HG02642 (cell line): ENCODE results near the gene CRIP1.
A peak's percentile ranks its signal among the peaks of the same experiment; 100 is the strongest.

Experiments used
- ATAC-seq: cut with Tn5 transposase; IDR thresholded peaks from one replicate; pipeline ENCODE4 v1.9.1; 2021; ENCODE audit warnings: mild to moderate bottlenecking; ENCODE audit not compliant: unreplicated experiment, poor library complexity

CRIP1 gene

DNA sequence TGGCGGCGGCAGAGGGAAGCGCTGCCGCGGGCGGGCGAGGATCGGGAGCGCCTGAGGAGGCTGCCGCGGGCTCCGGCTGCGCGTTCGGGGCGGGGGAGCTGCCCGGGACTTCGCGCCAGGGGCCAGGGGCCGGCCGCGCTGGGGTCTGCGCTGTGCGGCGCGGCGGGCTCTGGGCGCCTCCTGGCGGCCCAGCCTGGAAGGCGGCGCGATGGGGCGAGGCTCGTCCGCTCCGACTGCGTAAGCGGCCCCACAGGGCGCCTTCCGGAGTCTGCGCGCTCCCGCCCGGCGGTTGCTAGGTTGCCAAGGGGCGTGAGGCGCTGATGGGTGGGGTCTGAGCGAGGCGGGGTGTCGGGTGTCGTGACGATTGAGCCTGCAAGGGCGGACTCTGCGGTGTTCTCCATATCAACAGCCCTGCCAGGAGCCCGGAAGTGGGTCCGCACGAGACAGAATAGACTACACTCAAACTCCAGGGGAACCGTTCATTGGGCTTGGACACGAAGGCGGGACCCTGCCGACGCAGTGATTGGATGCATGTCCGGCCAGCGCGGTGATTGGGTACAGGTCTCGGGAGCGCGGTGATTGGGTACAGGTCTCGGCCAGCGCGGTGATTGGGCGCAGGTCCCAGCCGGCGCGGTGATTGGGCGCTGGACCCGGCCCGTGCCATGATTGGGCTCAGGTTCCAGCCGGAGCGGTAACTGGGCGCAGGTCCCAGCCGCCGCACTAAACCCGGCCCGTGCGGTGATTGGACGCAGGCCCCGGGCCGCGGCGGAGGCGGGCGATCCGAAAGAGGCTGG lies 4.1 kb downstream of the CRIP1 start, which contains the start of gene TEDC1:
Gene TEDC1, plus strand, starts transcription at position 675 of the 794 bp plus-strand sequence. CDS start 130 bp downstream, outside the sequence.
- peak; percentile 72 for ATAC-seq

DNA sequence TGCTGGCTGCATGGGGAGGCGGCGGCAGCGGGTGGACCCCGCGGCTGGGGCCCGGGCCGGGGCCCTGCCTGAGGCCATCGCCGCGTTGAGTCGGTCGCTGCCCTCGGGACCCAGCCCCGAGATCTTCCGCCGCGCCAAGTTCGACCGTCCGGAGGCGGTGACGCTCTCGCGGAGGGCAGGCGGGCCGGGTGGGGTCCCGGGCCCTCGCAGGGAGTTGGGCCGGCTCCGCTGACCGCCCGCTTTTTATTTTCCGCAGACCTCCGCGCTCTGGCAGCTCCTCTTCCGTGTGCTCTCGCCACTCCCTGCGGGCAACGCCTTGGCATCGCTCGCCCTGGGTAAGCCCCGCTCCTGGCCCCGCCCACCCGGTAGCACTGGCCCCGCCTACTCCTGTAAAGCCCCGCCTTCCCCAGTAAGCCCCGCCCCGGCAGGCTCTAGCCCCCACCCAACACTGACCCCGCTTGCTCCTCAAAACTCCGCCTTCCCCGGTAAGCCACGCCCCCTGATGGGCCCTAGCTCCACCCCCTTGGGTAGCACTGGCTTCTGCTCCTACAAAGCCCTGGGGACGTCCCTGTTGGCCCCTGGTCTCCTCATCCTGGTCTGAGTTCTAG lies 4.8 kb downstream of the CRIP1 start:
- no peak for ATAC-seq

DNA sequence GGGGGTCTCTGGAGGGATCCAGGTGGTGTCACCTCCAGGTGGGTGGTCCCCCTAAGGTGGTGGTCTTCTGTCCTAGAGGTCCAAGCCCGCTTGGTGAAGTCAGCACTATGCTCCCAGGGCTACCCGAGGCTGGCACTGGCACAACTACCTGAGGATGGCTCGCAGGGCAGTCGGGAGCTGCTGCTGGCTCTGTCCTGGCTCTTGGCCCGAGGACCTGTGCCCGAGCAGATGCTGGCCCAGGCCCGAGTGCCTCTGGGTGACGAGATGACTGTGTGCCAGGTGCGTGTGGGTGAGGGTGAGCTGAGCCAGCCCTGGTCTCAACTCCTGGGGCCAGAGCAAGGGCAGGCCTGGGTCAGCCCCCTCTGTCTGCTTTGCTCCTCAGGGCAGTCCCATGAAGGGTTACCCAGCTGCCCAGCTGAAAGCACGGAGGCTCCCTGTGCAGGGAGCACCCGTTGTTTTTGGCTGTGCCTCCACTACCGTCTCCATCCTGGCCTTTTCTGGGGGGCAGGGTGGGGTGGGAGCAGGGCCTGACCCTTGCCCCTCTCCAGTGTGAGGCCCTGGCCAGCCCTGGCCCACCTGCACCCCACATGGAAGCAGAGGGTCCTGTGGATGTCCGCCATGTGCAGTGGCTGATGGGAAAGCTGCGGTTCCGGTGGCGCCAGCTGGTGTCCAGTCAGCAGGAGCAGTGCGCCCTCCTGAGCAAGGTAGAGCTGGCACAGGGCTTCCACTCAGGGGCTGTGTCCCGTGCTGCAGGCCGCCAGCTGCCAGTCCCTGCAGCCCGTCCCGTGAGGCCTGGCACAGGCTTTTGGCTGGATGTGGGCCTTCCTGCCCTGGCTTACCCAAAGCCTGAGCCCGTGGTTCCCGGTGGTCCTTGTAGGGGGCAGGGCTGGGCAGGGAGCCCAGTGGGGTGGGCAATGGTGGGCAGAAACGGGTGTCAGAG lies 5.6 kb downstream of the CRIP1 start:
- ATAC-seq: no peak

DNA sequence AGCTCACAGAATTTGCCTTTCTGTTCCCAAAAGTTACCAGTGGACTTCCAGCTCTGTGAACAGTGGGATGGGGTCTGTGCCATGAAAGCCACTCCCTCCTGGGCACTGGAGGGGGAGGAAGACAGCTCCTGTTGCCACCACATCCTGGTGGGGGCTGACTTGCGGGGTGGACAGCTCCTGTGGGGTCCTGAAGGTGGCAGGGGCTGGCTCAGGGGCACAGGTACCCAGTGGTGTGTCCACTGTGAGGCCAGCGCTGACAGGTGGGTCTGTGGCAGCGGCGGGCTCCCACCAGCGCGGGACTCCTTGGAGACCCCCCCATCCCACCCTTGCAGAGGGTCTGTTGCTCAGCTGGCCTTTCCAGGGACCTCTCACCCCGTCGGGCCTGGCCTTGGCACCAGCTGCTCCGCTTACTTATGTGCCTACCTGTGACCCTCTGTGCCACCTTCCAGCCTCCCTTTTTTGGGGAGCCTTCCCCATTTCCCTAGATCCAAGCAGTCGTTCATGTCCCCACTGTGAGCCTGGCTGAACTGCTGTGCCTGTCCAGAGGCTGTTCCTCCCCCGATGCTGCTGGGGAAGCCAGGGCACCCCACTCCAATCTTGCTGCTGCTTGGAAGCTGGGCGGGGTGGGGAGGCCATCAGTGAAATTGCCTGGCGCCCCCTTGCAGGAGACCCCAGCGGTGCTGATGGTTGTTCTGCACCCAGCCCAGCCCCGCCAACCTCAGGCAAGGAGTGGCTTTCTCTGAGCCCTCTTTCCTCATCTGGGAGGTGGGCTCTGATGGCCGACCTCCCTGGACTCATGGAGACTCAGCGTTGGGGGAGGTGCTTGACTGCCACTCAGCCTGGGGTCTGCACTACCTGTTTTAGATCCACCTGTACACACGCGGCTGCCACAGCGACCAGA lies 6.5 kb downstream of the CRIP1 start:
- ATAC-seq: no peak

DNA sequence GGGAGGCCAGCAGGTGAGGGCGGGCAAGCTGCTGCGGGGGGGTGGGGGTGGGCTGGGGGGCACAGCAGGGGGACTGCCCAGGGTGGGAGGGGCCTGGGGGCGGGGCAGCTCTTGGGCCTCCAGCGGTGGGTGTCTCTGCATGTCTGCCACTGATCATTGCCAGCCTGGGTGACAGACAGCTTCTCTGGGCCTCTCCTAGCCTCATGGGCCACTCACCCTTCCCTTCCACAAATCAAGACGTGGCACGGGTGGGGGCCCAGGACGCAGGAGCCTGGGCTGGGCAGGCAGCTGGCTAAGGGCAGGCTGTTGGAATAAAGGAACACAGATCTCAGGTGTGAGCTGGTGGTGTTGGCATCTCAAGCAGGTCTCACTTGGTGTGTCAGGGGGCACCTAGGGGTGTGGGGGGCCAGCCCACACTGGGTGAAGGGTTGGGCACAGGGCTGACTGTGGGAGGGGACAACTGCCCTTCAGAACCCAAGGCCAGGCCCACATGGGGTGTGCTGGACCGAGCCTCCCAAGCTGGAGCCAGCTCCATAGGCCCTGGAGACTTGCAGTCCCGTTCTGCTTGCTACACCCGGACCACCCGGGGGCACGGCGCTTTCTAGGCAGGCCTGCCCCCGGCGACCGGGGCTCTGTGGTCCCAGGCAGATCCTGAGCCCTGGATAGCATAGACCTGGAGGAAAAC lies 7.4 kb downstream of the CRIP1 start:
- ATAC-seq: no peak

DNA sequence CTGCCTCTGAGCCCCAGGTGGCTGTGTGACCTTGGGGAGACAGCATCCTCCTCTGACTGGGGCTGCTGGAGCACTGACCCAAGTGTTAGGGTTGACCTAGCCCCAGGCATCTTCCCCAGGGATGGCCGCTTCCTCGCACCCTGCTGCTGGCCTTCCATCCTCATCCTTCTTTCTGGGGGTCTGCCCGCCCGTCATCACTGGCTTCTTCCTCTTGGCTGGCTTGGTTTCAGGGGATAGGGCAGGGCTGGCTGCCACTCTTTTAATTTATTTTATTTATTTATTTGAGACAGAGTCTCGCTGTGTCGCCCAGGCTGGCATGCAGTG lies 7.9 kb downstream of the CRIP1 start:
- ATAC-seq: no peak

DNA sequence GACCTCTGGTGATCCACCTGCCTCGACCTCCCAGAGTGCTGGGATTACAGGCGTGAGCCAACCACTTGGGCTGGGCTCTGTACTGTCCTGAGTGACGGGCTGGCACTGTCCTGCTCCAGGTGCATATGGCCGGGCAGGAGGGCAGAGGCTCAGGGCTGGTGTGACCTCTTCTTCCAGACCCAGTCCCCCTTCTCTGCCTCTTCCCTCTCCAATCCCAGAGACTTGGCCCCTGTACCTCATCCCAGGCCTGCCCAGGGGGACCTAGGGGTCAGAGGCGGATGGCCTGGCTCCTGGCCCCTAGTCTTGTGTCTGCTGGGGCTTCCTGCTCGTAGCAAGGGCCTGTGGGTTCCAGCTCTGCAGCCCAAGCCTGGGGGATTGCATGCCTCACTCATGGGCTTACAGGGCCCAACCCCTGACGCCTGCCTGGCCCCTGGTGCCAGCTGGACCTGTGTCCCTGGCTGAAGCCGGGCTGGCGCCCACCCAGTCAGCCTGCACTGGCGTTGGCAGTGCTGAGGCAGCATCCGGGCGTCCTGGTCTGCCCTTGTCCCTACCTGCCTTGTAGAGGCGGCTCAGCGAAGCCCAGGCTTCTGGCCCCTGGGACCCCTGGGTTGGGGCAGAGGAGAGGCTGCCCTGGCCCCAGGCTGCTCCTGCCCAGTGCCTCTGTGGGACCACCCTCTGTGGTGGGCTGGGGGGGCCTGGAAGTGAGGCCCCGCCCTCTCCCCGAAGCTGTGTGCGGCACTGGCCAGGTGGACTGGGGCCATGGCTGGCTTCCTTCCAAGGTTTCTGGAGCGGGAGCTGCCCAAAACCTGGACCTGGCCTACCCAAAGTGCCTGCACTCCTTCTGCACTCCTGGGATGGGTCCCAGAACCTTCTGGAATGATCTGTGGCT lies 8.7 kb downstream of the CRIP1 start:
- ATAC-seq: no peak

DNA sequence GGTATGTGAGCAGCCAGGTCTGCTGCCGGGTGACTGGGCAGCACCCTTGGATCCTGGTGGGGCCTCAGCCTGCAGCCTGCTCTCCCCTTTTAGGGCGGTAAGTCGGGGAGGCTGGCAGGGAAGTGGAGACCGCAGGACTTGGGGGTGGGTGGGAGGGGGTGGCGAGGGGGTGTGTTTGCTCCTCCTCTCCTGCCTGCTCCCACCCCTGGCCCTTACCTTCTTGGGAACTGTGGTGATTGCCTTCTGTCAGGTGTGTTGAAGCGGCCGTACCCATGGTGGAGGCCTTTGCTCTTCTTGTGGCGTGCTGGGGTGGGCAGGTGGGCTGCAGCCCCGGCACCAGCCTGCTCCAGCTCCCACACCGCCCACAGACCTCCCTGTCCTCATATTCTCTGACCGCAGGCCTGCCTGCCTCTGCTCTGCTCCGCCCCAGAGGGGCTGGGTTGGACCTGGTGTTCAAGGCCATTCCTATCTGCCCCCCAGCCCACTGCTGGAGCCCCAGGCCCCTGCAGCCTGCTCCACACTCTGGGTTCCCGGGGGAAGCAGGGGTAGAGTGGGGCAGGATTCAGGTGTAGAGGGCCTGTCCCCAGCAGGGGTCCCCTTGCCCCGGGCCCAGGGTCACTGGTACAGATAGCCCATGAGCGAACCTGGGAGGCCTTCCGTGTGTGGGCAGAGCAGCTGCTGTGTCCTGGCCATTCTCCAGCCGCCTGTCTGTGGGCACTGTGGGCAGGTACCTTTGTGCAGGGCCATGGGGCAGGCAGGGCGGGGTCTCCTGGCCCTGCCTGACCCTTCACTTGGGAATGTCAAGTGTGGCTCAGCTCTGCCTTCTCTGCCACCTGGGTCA lies 9.5 kb downstream of the CRIP1 start:
- ATAC-seq: no peak

DNA sequence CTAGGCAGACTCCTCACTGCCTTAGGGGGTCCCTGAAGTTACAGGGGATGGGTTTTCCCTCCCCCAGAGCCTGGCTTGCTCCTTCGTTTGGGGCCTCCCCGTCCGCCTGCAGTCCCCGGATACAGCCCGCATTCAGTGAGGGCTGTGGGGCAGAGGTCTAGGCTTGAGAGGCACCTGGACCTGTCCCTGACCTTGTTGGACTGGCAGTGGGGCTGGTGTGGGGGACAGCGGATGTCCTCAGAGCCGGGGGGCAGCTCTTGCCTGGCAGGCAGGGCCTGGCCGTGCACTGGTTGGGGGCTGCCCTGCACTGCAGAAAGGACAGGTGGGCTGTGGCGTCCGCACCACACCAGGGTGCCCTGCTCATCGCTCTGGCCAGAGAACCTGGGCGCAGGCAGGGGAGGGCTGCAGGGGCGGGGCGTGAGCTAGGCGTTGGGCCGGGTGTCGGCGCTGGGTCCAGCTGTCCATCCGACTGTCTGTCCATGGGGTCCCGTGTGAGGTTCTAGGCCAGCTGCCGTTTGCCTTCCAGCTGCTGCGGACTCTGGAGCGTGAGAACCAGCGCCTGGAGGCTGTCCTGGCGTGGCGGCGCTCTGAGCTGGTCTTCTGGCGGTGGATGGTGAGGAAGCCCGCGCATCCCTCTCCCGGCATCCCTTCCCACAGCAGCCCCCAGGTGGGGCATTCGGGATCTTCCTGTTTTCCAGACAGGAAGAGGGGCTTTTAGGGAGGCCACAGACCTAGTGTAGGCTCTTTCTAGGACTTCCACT lies 10.3 kb downstream of the CRIP1 start:
- no peak for ATAC-seq

DNA sequence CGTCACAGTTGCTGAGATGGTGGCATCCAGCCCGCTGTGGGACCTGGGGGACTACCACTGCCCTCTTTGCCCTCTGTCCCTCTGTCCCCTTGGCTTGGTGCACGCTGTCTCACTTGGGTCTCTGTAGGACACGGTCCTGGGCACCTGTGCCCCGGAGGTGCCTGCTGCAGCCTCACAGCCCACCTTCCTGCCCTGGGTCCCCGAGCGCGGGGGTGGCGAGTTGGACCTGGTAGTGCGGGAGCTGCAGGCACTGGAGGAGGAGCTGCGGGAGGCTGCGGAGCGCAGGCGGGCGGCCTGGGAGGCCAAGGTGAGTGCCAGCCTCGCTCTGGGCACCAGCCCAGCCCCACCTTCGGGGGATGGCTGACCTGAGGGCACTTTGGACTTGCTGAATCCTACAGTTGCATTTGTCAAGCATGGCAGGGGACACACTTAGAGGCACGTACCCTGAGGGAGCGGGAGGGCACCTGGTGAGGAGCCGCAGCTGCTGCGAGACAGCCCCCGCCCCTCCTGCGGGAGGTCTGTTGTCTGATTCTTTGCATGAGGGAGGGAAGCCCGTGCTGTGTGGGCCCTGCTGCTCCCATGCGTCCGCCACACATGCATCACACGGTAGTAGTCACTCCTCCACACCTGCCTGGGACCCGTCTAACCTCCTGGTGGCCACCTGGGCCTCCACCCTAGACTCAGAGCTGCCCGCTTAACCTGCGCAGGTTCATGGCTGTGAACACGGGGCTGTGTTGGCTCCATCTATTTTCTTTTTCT lies 11.2 kb downstream of the CRIP1 start:
- no peak for ATAC-seq

DNA sequence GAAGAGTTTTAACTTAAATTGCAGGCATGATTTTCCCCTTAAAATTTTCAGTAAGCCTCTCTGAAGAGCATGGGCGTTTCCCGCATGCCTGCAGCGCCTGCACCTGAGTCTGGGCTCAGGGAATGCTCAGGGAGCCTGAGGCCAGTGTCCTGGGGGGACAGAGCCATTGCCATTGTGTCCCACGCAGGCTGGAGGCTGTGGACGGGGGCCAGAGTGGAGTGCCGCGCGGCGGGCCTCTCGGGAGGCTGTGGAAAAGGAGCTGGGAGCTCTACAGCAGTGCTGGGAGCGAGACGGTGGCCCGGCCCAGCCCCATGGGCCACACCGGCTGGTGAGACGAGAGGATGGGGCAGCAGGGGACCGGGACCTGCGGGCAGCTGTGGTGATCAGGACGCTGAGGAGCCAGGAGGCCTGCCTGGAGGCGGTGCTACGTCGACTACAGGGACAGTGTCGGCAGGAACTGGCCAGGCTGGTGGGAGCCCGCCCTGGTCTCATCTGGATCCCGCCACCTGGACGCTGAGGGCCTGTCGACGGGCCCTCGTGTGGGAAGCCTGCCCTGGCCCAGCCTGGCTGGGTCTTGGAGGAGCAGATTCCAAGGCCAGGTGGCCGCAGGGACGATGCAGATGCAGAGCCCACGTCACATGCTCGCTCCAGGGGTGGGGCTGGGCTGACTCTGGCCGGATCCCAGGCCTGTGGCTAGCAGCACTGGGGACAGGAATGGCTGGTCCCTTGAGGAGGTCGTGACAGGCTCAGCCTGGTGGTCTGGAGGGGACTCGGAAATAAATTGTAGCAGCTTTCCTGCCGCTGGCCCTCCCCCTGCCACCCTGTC lies 12.0 kb downstream of the CRIP1 start:
- ATAC-seq: no peak

DNA sequence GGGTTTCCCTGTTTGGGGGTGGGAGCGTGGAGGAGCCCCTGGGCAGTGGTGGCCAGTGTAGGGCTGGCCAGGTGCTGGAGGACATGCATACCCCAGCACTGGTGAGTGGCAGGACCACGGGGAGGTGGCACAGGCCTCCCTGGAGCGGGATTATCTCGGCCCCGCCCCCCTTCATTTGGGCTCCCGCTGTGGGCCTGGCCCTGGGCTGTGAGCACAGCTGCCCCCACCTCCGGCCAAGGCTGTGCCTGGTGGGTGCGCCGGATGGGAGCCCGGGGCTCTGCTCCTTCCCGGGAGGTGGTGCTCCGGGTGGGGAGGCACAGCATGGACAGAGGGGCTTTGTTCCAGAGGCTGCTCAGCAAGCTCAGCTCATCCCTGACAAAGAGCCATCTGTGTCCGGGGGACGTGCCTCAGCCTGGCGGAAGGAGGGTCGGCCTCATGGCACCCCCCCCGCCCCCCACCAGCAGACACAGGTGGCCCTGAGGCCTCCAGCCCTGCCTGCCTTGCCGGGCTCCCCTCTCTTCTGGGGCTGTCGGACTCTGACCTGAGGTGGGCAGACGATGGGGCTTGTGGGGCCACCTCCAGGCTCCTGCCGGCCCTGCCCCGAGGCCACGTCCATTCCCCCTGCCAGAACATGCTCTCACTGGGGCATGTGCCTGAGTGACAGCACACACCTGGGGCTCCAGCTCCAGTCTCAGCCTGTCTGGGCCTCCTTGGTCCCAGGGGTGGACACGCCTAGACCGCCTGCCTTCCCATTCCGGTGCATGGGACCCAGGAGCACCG lies 12.8 kb downstream of the CRIP1 start:
- ATAC-seq: no peak

DNA sequence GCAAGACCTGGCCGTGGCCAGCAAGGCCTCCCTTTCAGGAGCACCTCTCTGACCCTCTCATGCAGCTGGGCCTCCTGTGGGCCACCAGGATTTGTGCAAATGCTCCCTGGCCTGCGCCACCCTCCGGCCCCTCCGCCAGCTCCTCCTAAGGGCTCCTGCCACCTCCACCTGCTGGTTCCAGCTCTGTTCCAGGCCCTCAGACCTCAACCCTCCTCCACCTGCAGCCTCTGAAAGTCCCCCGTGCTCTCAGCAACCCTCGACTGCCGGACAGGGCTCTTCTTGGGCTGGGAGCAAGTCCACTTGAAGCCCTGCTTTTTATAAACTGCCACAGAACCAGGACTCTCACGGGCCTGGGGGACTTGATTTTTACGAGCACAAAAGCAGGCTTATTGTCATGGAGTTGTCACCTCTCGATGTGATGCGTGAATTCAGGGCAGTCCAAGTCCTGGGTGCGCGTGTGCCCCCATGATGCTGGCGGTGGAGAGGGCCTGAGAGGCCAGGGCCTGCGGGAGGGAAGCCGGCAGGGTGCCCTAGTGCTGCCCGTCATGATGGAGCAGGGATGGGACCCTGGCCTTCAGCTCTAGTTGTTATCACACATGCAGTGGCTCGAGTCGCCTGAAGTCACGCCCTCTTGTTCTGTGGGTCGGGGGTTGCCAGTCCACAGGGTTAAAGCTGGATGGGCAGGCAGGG lies 13.5 kb downstream of the CRIP1 start:
- no peak for ATAC-seq

DNA sequence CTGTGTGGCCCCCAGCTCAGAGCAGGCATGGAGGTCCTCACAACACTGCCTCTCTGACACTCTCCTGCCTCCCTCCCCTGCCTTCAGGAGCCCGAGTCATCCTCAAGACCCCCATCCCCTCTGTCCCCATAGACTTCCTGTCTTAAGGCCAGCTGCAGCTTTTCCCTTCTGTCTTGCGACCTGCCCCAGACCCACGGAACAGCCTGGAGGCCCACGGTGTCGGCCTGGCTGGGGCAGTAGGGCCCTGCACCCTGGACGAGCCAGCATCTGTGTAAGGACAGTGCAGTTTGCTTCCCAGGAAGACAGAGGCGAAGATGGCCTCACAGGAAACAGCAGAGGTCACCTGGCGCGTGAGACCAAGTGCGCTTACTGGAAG lies 14.0 kb downstream of the CRIP1 start:
- no peak for ATAC-seq
